Astrocyte of the spinal cord (primary cell): ENCODE measurements around the gene RAB11FIP4.

Experiments used
- DNase-seq: peaks from one replicate; pipeline ENCODE4 v3.0.0; 2011; ENCODE audit warnings: low read depth, low spot score
- H3K4me3 ChIP-seq: 2 replicates; pipeline ENCODE4 v1.5.1; 2011; ENCODE audit warnings: low read depth, mild to moderate bottlenecking, low read length, moderate library complexity
- CTCF ChIP-seq: IDR thresholded peaks from 2 replicates; pipeline ENCODE4 v1.5.1; 2012; ENCODE audit warnings: low read depth, mild to moderate bottlenecking, low read length, inconsistent platforms
- in situ Hi-C: cut with HindIII; loops from 2 replicates; pipeline ENCODE4 v1.10.0; 2017; ENCODE audit warnings: low sequenced_read_pairs

The RAB11FIP4 gene

DNA sequence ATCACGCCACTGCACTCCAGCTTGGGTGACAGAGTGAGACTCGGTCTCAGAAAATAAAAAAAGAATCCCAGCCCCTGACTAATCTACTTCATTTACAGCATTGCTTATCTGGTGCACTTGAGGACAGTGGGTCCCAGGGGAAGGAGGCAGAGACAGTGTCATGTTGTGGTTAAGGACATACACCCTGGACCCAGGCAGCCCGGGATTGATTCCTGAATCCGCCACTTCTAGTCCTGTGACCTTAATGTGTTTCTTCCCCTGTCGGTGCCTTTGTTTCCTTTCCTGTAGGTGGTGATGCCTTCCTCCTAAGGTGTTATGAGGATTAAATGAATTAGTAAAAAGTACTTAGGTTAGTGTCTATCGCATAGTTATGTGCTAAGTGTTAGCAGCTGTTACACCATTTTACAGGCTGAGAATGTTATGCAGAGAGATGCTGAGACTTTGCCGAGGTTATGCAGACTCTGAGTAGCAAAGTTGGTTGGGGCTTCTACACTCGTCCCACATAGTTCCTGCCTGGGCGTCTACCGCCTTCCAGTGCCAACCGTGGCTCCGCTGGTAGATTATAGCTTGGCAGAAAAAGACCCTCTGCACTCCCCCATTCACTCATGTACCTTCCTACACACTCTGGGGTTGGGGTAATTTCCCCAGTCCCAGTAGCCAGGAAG lies 74.8 kb downstream of the RAB11FIP4 start:
- no peak for DNase-seq
- H3K4me3 ChIP-seq = no peak overlapping the region
- TF ChIP-seq CTCF = no peak
- in situ Hi-C loops = no loop called here

DNA sequence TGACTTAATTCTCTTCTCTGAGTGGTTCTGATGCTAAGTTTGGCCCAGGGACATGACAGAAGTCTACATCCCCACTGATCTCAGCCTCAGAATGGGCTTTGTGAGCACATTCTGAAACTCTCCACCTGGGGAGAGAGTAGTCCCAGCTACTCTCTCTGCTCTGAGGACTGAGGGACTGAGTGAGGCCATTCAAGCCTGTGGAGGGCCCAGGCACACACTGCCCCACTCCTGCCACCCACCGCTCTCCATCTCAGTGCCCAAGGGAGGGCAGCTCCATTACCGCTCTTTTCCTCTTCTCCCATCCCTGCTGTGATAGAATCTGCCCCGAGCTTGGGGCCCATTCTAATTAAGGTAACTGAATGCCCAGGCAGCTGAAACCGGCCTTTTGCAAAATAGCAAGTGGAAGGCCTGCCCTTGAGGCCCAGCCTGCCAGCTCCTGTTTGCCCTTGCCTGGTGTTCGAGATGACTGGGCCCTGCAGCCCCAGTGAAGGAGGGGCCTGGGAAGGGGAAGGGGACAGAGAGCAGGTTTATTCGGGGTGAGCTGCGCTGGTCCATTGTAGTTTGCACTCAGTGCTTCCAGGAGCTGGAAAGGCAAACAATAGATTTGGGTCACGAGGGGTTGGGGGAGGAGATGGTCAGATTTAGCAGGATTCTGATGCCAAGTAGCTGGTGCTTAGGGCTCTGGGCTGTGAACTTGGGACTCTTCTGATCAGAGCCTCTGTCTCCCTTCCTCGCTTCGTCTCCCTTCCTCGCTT lies 76.2 kb downstream of the RAB11FIP4 start:
- in situ Hi-C loops = no loop called here
- no peak overlapping the region for H3K4me3 ChIP-seq
- no peak for TF ChIP-seq CTCF
- DNase-seq = no peak

DNA sequence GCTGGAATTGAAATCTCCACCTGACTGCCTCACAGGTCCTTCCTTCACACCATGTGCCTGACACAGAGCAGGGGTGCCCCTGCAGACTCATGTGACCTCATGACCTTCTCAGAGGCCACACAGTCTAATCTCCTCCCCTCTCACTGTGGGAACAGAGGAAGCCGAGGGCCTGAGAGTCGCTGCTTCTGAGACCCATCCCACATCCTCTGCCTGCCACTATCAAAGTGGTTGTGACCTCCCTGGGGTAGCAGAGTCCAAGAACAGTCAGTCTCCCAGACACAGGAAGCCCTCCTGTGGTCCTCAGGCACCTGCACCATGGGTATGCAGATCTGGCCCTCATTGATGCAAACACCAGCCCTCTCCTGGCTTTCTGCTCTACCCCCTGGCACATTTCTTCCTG lies 78.5 kb downstream of the RAB11FIP4 start:
- in situ Hi-C loops = no loop called here
- no peak for TF ChIP-seq CTCF
- H3K4me3 ChIP-seq = no peak overlapping the region
- DNase-seq = no peak

- in situ Hi-C loops = no loop called here
- no peak for TF ChIP-seq CTCF
- no peak for DNase-seq
- H3K4me3 ChIP-seq = no peak overlapping the region
These were observed 79.1 kb downstream of the RAB11FIP4 start for GRCh38 chr17:31470592-31470991.

DNA sequence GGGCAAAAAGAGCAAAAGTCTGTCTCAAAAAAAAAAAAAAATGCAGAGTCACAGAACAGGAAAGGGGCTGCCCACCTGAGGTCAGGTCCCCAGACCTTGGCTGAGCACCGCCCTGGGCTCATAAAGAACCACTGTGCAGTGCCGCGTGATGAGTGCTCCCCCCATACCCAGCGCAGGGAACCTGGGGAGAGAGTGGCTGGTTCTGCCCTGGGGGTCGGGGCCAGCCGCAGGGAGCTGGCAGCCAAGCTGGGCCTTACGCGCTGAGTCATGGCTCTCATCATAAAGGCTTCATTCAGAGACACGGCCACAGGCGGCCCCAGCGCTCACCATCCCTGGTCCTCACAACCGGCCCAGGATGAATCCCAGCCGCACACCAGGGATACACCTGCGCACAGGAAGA lies 80.7 kb downstream of the RAB11FIP4 start:
- in situ Hi-C loops = no loop called here
- H3K4me3 ChIP-seq = no peak overlapping the region
- TF ChIP-seq CTCF = no peak
- no peak for DNase-seq

DNA sequence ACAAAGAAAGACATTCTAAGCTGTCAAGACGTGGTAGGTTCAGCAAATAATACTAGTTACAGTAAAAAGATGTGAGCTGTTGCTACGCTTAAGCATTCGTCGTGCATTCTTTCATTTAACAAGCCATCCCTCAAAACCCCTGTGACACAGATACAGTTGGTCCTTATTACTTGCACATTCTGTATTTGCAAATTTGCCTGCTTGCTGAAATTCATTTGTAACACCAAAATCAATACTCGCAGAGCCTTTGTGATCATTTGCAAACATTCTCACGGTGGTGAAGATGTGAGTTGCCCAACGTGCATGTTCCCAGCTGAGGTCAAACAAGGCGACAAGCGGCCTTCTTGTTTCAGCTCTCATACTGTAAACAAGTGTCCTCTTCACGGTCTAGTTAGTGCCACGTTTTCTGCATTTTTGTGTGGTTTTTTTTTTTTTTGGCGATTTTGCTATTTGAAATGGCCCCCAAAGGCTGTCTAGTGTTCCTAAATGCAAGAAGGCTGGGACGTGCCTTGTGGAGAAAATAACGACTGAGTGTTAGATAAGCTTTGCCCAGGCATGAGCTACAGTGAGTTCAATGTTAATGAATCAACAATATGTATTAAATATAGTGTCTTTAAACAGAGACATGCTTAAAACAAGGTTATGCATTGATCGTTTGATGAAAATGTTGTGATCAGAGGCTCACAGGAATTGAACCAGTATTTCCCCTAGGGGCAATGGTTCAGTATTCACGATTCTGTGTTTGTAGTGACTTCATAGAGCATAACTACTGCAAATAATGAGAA lies 84.1 kb downstream of the RAB11FIP4 start:
- DNase-seq = no peak
- TF ChIP-seq CTCF = no peak
- no peak overlapping the region for H3K4me3 ChIP-seq
- in situ Hi-C loops = no loop called here
